T-cell (primary cell): ENCODE data around the gene UBL5. TPM values are rescaled to one million over a fixed set of nuclear protein-coding genes. Genes with fewer than 3 reads are reported as not detected.
A peak's percentile ranks its signal among the peaks of the same experiment; 100 is the strongest.

Experiments
- ATAC-seq, 4 experiments: fragments of 200-7000 bp in 3 of 4; fragments of 150-1000 bp in 1 of 4; cut with Tn5 transposase; replicated peaks in 1 of 4; 1 replicate in 3 of 4; 2 replicates in 1 of 4; pipeline ENCODE4 v1.10.0; 2021; ENCODE audit warnings: moderate library complexity in 3 of 4, mild to moderate bottlenecking in 2 of 4, moderate number of reproducible peaks in 1 of 4
- CTCF ChIA-PET, 2 donors: fragments of 300-600 bp; sonication (Branson Sonifier 250); formaldehyde crosslinking; loops; one replicate each; lab custom pipeline; 2022; ENCODE audit warnings: antibody characterized with exemption in 2 of 2; lab: Charles Lee
- POLR2A ChIA-PET, 2 donors: fragments of 300-600 bp; sonication (Branson Sonifier 250); formaldehyde crosslinking; loops; one replicate each; lab custom pipeline; 2022; ENCODE audit warnings: antibody characterized with exemption in 2 of 2; lab: Charles Lee
- DNase-seq, 35 experiments: peaks; one replicate each; pipeline versions ENCODE4 v3.0.0 to v3.0.0-alpha.2; 2013 to 2023
- H3K27ac ChIP-seq: one replicate; pipeline ENCODE4 v1.5.1; 2013; ENCODE audit warnings: low read length
- H3K27me3 ChIP-seq, 2 experiments: replicated peaks in 1 of 2; 1 replicate in 1 of 2; 2 replicates in 1 of 2; pipeline versions ENCODE4 v1.6.1 to v1.7.0; 2013; ENCODE audit warnings: low read length in 1 of 2, mixed read lengths in 1 of 2; ENCODE audit not compliant: control insufficient read depth in 2 of 2, insufficient read depth in 2 of 2; ENCODE audit errors: extremely low read depth in 1 of 2
- H3K36me3 ChIP-seq, 2 donors: 1 replicate in 1 of 2; 2 replicates in 1 of 2; pipeline versions ENCODE4 v1.6.1 to v1.7.0; 2013; ENCODE audit warnings: low read length in 1 of 2; ENCODE audit not compliant: control insufficient read depth in 2 of 2, insufficient read depth in 1 of 2; ENCODE audit errors: extremely low read depth in 1 of 2
- H3K4me1 ChIP-seq, 2 experiments: 1 replicate in 1 of 2; 2 replicates in 1 of 2; pipeline versions ENCODE4 v1.6.1 to v1.7.0; 2013; ENCODE audit warnings: low read length in 2 of 2, mixed read lengths in 1 of 2; ENCODE audit not compliant: insufficient read depth in 2 of 2, control insufficient read depth in 1 of 2; ENCODE audit errors: extremely low read depth in 1 of 2
- H3K4me3 ChIP-seq, 2 donors: 1 replicate in 1 of 2; 2 replicates in 1 of 2; pipeline versions ENCODE4 v1.5.1 to v1.7.0; 2013; ENCODE audit warnings: mild to moderate bottlenecking in 2 of 2, low read length in 1 of 2, moderate library complexity in 1 of 2; ENCODE audit not compliant: control insufficient read depth in 1 of 2; ENCODE audit errors: extremely low read depth in 1 of 2
- H3K9me3 ChIP-seq: 2 replicates; pipeline ENCODE4 v1.7.0; 2013
- H3K27ac Mint-ChIP-seq, 2 donors: one replicate each; pipeline ENCODE4 v1.8.0; 2020 to 2021; ENCODE audit warnings: mild to moderate bottlenecking in 2 of 2, mixed read lengths in 2 of 2
- H3K27me3 Mint-ChIP-seq, 2 donors: one replicate each; pipeline ENCODE4 v1.8.0; 2021 to 2022; ENCODE audit warnings: mixed read lengths in 2 of 2
- H3K36me3 Mint-ChIP-seq: one replicate; pipeline ENCODE4 v1.8.0; 2021; ENCODE audit warnings: mixed read lengths
- H3K4me1 Mint-ChIP-seq, 3 donors: one replicate each; pipeline ENCODE4 v1.8.0; 2020 to 2022; ENCODE audit warnings: mixed read lengths in 3 of 3, mild to moderate bottlenecking in 1 of 3
- H3K4me3 Mint-ChIP-seq, 3 donors: one replicate each; pipeline ENCODE4 v1.8.0; 2020 to 2022; ENCODE audit warnings: mild to moderate bottlenecking in 3 of 3, mixed read lengths in 3 of 3, moderate library complexity in 3 of 3
- H3K9me3 Mint-ChIP-seq, 3 donors: one replicate each; pipeline ENCODE4 v1.8.0; 2020 to 2022; ENCODE audit warnings: mixed read lengths in 3 of 3
- WGBS: methylation state at CpG from one replicate; pipeline ENCODE4 v1.1.5; 2013; ENCODE audit warnings: missing lambda C conversion rate; ENCODE audit not compliant: insufficient coverage; 5-methylcytosine and 5-hydroxymethylcytosine counted together
- total RNA-seq, 35 experiments: library from RNA in 6 of 35; stranded (reverse) in 6 of 35; fragments of 120-200 nt in 1 of 35; gene quantifications; one replicate each; pipeline versions ENCODE4 v1.2.1 to v1.2.4 and lab custom pipeline; 2013 to 2026

UBL5 gene
- total RNA-seq, 5 donors from 2014 or later (not counting 1 experiment from before 2014, with no cell fraction given) = 205 to 228 (median 215) TPM

- H3K9me3 Mint-ChIP-seq = no peaks in the 10 kb centered on the region
- H3K27ac Mint-ChIP-seq = peak within 1 kb of the TSS; percentile 92 to 94
- Histone ChIP-seq H3K4me3 (peak within 1 kb of the TSS; percentile 70 to 76), H3K4me1 (peaks cover 6 to 35% of the 10 kb centered on the region in 2 experiments), H3K36me3 (peaks cover 8 to 23% of the 10 kb centered on the region in 2 donors), H3K27me3 (no peaks in the 10 kb centered on the region), H3K27ac (peak within 1 kb of the TSS; percentile 64), H3K9me3 (no peaks in the 10 kb centered on the region)
- ATAC-seq (peak; percentile 95 to 98 (median 96)), DNase-seq (peak; percentile 97 to 100 (median 99))
- peaks cover 11 to 27% (median 23%) of the 10 kb centered on the region in 3 donors for H3K4me1 Mint-ChIP-seq
- WGBS = under 1% methylated on average over 73 of the region's 73 CpGs
- peak within 1 kb of the TSS; percentile 82 to 90 (median 89) for H3K4me3 Mint-ChIP-seq
- ChIA-PET CTCF (interaction anchor here (0.6 to 1.0 kb wide), 3 partner anchors 250 to 1546 kb away, joined by 3 to 4 read pairs (median 3); partner anchors contain the start of gene EIF3G (in 1 of the 2)), POLR2A (interaction anchor here (0.6 to 0.7 kb wide), 3 partner anchors 644 to 1965 kb away, joined by 3 to 4 read pairs (median 4); no protein-coding TSS in a partner anchor)
- peaks cover 4% of the 10 kb centered on the region for H3K36me3 Mint-ChIP-seq
- no peaks in the 10 kb centered on the region for H3K27me3 Mint-ChIP-seq
Measured at GRCh38 chr19:9834726-9835506, 7.2 kb downstream of the UBL5 start, which contains the start of gene PIN1. Gene PIN1, plus strand, starts transcription at chr19:9835318. Its CDS starts 27 bp downstream, at chr19:9835345.

- no peak for DNase-seq
- peak in 1 of 4 experiments; percentile 7 for ATAC-seq
- no peak overlapping the region for H3K27ac Mint-ChIP-seq
Measured at GRCh38 chr19:9835507-9835949, 7.8 kb downstream of the UBL5 start.

GRCh38 chr19:9836021-9836420, 8.3 kb downstream of the UBL5 start:
- no peaks in the 10 kb centered on the region for H3K27me3 ChIP-seq
- no peaks in the 10 kb centered on the region for H3K9me3 ChIP-seq
- Mint-ChIP-seq H3K4me3 (peak overlapping the region; percentile 82 to 89 (median 84)), H3K9me3 (no peaks in the 10 kb centered on the region), H3K4me1 (peaks cover 11 to 23% (median 21%) of the 10 kb centered on the region in 3 donors), H3K27ac (peak overlapping the region; percentile 61 to 76), H3K36me3 (peaks cover 8% of the 10 kb centered on the region), H3K27me3 (no peaks in the 10 kb centered on the region)
- 0% methylated on average over 1 of the region's 5 CpGs for WGBS
- peaks cover 14 to 30% of the 10 kb centered on the region in 2 donors for H3K36me3 ChIP-seq
- H3K4me1 ChIP-seq = peaks cover 6 to 35% of the 10 kb centered on the region in 2 experiments
- ATAC-seq (no peak), DNase-seq (no peak)
- ChIA-PET POLR2A (interaction anchor here in 1 of 2 donors (0.6 kb wide), 1 partner anchor 22 kb away, joined by 3 read pairs; no protein-coding TSS in a partner anchor), CTCF (no interaction called here)
- no peak overlapping the region for H3K27ac ChIP-seq
- peak overlapping the region; percentile 39 to 70 for H3K4me3 ChIP-seq

More at GRCh38 chr19:9835507-9835949, 7.8 kb downstream of the UBL5 start:
- 0% methylated on average over 21 of the region's 28 CpGs for WGBS
- H3K27me3 Mint-ChIP-seq = no peaks in the 10 kb centered on the region
- peaks cover 11 to 23% (median 21%) of the 10 kb centered on the region in 3 donors for H3K4me1 Mint-ChIP-seq
- H3K27me3 ChIP-seq = no peaks in the 10 kb centered on the region
- H3K4me3 Mint-ChIP-seq = peak overlapping the region; percentile 82 to 89 (median 84)
- peak overlapping the region; percentile 39 to 70 for H3K4me3 ChIP-seq
- H3K4me1 ChIP-seq = peaks cover 6 to 35% of the 10 kb centered on the region in 2 experiments
- no peaks in the 10 kb centered on the region for H3K9me3 ChIP-seq
- H3K27ac ChIP-seq = no peak overlapping the region
- CTCF ChIA-PET = no interaction called here
- no peaks in the 10 kb centered on the region for H3K9me3 Mint-ChIP-seq
- peaks cover 7% of the 10 kb centered on the region for H3K36me3 Mint-ChIP-seq
- H3K36me3 ChIP-seq = peaks cover 12 to 25% of the 10 kb centered on the region in 2 donors
- POLR2A ChIA-PET = interaction anchor here in 1 of 2 donors (0.6 kb wide), 1 partner anchor 643 kb away, joined by 4 read pairs; no protein-coding TSS in a partner anchor

GRCh38 chr19:9838324-9838723, 10.6 kb downstream of the UBL5 start:
- H3K27me3 Mint-ChIP-seq = no peaks in the 10 kb centered on the region
- ATAC-seq = no peak
- no peaks in the 10 kb centered on the region for H3K9me3 ChIP-seq
- no peak for DNase-seq
- H3K4me1 ChIP-seq = peaks cover 6 to 35% of the 10 kb centered on the region in 2 experiments
- no peak overlapping the region for H3K27ac ChIP-seq
- H3K27me3 ChIP-seq = peaks cover 0 to 4% of the 10 kb centered on the region in 2 experiments
- peaks cover 35 to 52% of the 10 kb centered on the region in 2 donors for H3K36me3 ChIP-seq
- H3K4me3 Mint-ChIP-seq = no peak overlapping the region
- peaks cover 21 to 32% (median 21%) of the 10 kb centered on the region in 3 donors for H3K4me1 Mint-ChIP-seq
- 95% methylated on average over 15 of the region's 15 CpGs for WGBS
- POLR2A ChIA-PET = no interaction called here
- no peak overlapping the region for H3K27ac Mint-ChIP-seq
- peaks cover 28% of the 10 kb centered on the region for H3K36me3 Mint-ChIP-seq
- no peak overlapping the region for H3K4me3 ChIP-seq
- CTCF ChIA-PET = no interaction called here
- H3K9me3 Mint-ChIP-seq = no peaks in the 10 kb centered on the region

- Mint-ChIP-seq H3K9me3 (no peaks in the 10 kb centered on the region), H3K4me1 (peaks cover 21 to 31% (median 21%) of the 10 kb centered on the region in 3 donors), H3K27me3 (no peaks in the 10 kb centered on the region), H3K4me3 (no peak overlapping the region), H3K36me3 (peaks cover 37% of the 10 kb centered on the region), H3K27ac (no peak overlapping the region)
- no peak overlapping the region for H3K27ac ChIP-seq
- ChIA-PET CTCF (no interaction called here), POLR2A (no interaction called here)
- peaks cover 6 to 32% of the 10 kb centered on the region in 2 experiments for H3K4me1 ChIP-seq
- peaks cover 43 to 63% of the 10 kb centered on the region in 2 donors for H3K36me3 ChIP-seq
- no peaks in the 10 kb centered on the region for H3K9me3 ChIP-seq
- 100% methylated on average over 1 of the region's 1 CpG for WGBS
- ATAC-seq = no peak
- peaks cover 0 to 4% of the 10 kb centered on the region in 2 experiments for H3K27me3 ChIP-seq
- DNase-seq = no peak
- H3K4me3 ChIP-seq = no peak overlapping the region
Measured at GRCh38 chr19:9839415-9839814, 11.7 kb downstream of the UBL5 start.
